Endothelial cell of umbilical vein (primary cell): ENCODE results near the gene MCFD2.

Source experiments
- MYC ChIP-seq: IDR thresholded peaks from one replicate; pipeline ENCODE4 v1.6.1; 2011; ENCODE audit warnings: mild to moderate bottlenecking, low read depth, low read length
- POLR2AphosphoS5 ChIP-seq: IDR thresholded peaks from 2 replicates; pipeline ENCODE4 v1.6.1; 2012; ENCODE audit warnings: low read depth, mild to moderate bottlenecking, control low read depth, low read length, moderate library complexity; ENCODE audit not compliant: insufficient read depth
- TF ChIP-seq, protein P1 (sequence below), 2 donors: IDR thresholded peaks; 1 replicate in 1 of 2; 2 replicates in 1 of 2; pipeline ENCODE4 v1.5.1; 2011; ENCODE audit warnings: low read length in 2 of 2, mild to moderate bottlenecking in 2 of 2, moderate library complexity in 2 of 2, control low read depth in 1 of 2, inconsistent platforms in 1 of 2, low read depth in 1 of 2; ENCODE audit not compliant: insufficient read depth in 1 of 2; ENCODE audit errors: extremely low read depth in 1 of 2

- TF ChIP-seq, protein P1, sequence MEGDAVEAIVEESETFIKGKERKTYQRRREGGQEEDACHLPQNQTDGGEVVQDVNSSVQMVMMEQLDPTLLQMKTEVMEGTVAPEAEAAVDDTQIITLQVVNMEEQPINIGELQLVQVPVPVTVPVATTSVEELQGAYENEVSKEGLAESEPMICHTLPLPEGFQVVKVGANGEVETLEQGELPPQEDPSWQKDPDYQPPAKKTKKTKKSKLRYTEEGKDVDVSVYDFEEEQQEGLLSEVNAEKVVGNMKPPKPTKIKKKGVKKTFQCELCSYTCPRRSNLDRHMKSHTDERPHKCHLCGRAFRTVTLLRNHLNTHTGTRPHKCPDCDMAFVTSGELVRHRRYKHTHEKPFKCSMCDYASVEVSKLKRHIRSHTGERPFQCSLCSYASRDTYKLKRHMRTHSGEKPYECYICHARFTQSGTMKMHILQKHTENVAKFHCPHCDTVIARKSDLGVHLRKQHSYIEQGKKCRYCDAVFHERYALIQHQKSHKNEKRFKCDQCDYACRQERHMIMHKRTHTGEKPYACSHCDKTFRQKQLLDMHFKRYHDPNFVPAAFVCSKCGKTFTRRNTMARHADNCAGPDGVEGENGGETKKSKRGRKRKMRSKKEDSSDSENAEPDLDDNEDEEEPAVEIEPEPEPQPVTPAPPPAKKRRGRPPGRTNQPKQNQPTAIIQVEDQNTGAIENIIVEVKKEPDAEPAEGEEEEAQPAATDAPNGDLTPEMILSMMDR (IDR thresholded peaks at IDR 0.05; ENCODE audit: extremely low read depth in 1 of 2, insufficient read depth in 1 of 2, low read depth in 1 of 2, low read length in 2 of 2) = no peak
- TF ChIP-seq MYC = no peak
- TF ChIP-seq POLR2AphosphoS5 = no peak
Observed at GRCh38 chr2:46863882-46864281, 51.7 kb downstream of the MCFD2 start.
